Stomach (tissue), 19 donors: ENCODE data around the gene TMEM119. TPM values are rescaled to one million over a fixed set of nuclear protein-coding genes. Genes with fewer than 3 reads are reported as not detected.

Experiments used
- DNase-seq, 2 donors: peaks; one replicate each; pipeline versions ENCODE4 v3.0.0 to v3.0.0-alpha.2; 2013 to 2019
- H3K27ac ChIP-seq, 5 donors: fragments of 200-600 bp in 4 of 5; sonication (generic) in 4 of 5; one replicate each; pipeline ENCODE4 v1.5.1; 2013 to 2019; ENCODE audit warnings: mild to moderate bottlenecking in 1 of 5, moderate library complexity in 1 of 5
- H3K27me3 ChIP-seq, 3 donors: fragments of 200-600 bp; sonication (generic); one replicate each; pipeline ENCODE4 v1.5.1; 2017 to 2019; ENCODE audit warnings: mixed run types in 1 of 3
- H3K36me3 ChIP-seq, 4 donors: fragments of 200-600 bp; sonication (generic); 1 replicate in 3 of 4; 2 replicates in 1 of 4; pipeline ENCODE4 v1.5.1; 2016 to 2019
- H3K4me1 ChIP-seq, 4 donors: fragments of 200-600 bp; sonication (generic); one replicate each; pipeline ENCODE4 v1.5.1; 2016 to 2019
- H3K4me3 ChIP-seq, 4 donors: fragments of 200-600 bp; sonication (generic) in 3 of 4; one replicate each; pipeline ENCODE4 v1.5.1; 2016 to 2019; ENCODE audit warnings: mild to moderate bottlenecking in 1 of 4
- H3K9me3 ChIP-seq, 4 donors: fragments of 200-600 bp; sonication (generic); one replicate each; pipeline ENCODE4 v1.5.1; 2016 to 2019
- EP300 ChIP-seq: sonication (generic); formaldehyde crosslinking; IDR thresholded peaks from one replicate; pipeline ENCODE4 v1.6.1; 2017; ENCODE audit warnings: antibody characterized with exemption
- POLR2A ChIP-seq, 4 donors: fragments of 450-650 bp; IDR thresholded peaks; one replicate each; pipeline ENCODE4 v1.6.1; 2016; ENCODE audit warnings: antibody characterized with exemption in 4 of 4, control low read depth in 2 of 4, mild to moderate bottlenecking in 1 of 4, moderate library complexity in 1 of 4
- POLR2AphosphoS5 ChIP-seq, 3 donors: sonication (generic); formaldehyde crosslinking; IDR thresholded peaks; one replicate each; pipeline ENCODE4 v1.6.1; 2016; ENCODE audit warnings: antibody characterized with exemption in 3 of 3
- WGBS, 5 donors: extraction: QIAGEN DNeasy Blood & Tissue Kit in 3 of 5; methylation state at CpG; one replicate each; pipeline versions ENCODE4 v1.1.5 to v1.1.7; 2013 to 2018; 5-methylcytosine and 5-hydroxymethylcytosine counted together
- intact Hi-C: fragments of 100-400 bp; cut with DNase I; formaldehyde crosslinking; loops from one replicate; pipeline ENCODE4 v1.15.1; 2023; ENCODE audit warnings: low total_unique reads
- long read RNA-seq, 10 donors: transcript quantifications; one replicate each; lab custom pipeline, GENCODE V29; 2026
- polyA plus RNA-seq, 3 donors: library from polyadenylated mRNA; stranded (reverse); fragments of 200-250 nt; gene quantifications; one replicate each; pipeline ENCODE4 v1.2.3, GENCODE V29; 2013
- total RNA-seq, 5 donors: library from RNA; depleted of rRNA; stranded (reverse); fragments of >200 nt; gene quantifications; one replicate each; pipeline versions ENCODE4 v1.1.0 to v1.2.3, GENCODE V29; 2014 to 2016
- TF ChIP-seq, protein P1 (sequence below), 7 experiments: fragments of 450-650 bp in 4 of 7; fragments of 200-600 bp in 3 of 7; sonication (generic) in 3 of 7; IDR thresholded peaks; one replicate each; pipeline ENCODE4 v1.5.1; 2016 to 2019; ENCODE audit warnings: antibody characterized with exemption in 7 of 7, control low read depth in 2 of 7, mild to moderate bottlenecking in 1 of 7
- donor health status: healthy with polysubstance abuse.
- donor health status: Bipolar disorder and iron deficiency.
- donor health status: healthy.

Gene TMEM119, protein sequence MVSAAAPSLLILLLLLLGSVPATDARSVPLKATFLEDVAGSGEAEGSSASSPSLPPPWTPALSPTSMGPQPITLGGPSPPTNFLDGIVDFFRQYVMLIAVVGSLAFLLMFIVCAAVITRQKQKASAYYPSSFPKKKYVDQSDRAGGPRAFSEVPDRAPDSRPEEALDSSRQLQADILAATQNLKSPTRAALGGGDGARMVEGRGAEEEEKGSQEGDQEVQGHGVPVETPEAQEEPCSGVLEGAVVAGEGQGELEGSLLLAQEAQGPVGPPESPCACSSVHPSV
- total RNA-seq (10 to 100 TPM in 2 of 5 donors, under 1 TPM in 2, not detected in 1; 0.45 to 16.2 (median 6.0) TPM), polyA plus RNA-seq (10 to 100 TPM in 2 of 3 donors, 1 to 10 TPM in 1; 1.3 to 17.1 (median 14.8) TPM)
- long read RNA-seq, donor 1, transcript TMEM119-201 (2 exons, 2,707 nt), result major isoform, 5 of 6 reads
- long read RNA-seq, donor 1, partial matches to known transcripts, result 0 of 6 reads
- long read RNA-seq, donor 1, other reads (novel, unspliced or antisense), result 0 of 6 reads
- long read RNA-seq, donor 2, partial matches to known transcripts, result 0 of 5 reads
- long read RNA-seq, donor 2, other reads (novel, unspliced or antisense), result 0 of 5 reads
- long read RNA-seq, donor 3, partial matches to known transcripts, result 0 of 4 reads
- long read RNA-seq, donor 3, other reads (novel, unspliced or antisense), result 0 of 4 reads
- long read RNA-seq, donor 4, result 0 reads
- long read RNA-seq, donor 5, transcript TMEM119-201 (2 exons, 2,707 nt), result major isoform, 12 of 14 reads
- long read RNA-seq, donor 5, partial matches to known transcripts, result 0 of 14 reads
- long read RNA-seq, donor 5, other reads (novel, unspliced or antisense), result 0 of 14 reads
- long read RNA-seq, donor 6, transcript TMEM119-201 (2 exons, 2,707 nt), result major isoform, 8 of 22 reads
- long read RNA-seq, donor 6, partial matches to known transcripts, result 13 of 22 reads
- long read RNA-seq, donor 6, other reads (novel, unspliced or antisense), result 0 of 22 reads
- long read RNA-seq, donor 7, transcript TMEM119-201 (2 exons, 2,707 nt), result major isoform, 7 of 13 reads
- long read RNA-seq, donor 7, partial matches to known transcripts, result 6 of 13 reads
- long read RNA-seq, donor 7, other reads (novel, unspliced or antisense), result 0 of 13 reads
- long read RNA-seq, donor 8, partial matches to known transcripts, result 0 of 3 reads
- long read RNA-seq, donor 8, other reads (novel, unspliced or antisense), result 0 of 3 reads
- long read RNA-seq, donor 9, partial matches to known transcripts, result 0 of 4 reads
- long read RNA-seq, donor 9, other reads (novel, unspliced or antisense), result 0 of 4 reads
- long read RNA-seq, donor 10, partial matches to known transcripts, result 0 of 1 reads
- long read RNA-seq, donor 10, other reads (novel, unspliced or antisense), result 0 of 1 reads

- intact Hi-C loops, result no loop called here
- peak within 1 kb of the TSS; percentile 31 to 65 (median 53) for H3K27ac ChIP-seq
- no peaks in the 10 kb centered on the region for H3K9me3 ChIP-seq
- TF ChIP-seq POLR2A (IDR thresholded peaks at IDR 0.05) (no peak), POLR2AphosphoS5 (IDR thresholded peaks at IDR 0.05) (no peak), EP300 (no peak)
- TF ChIP-seq, protein P1, sequence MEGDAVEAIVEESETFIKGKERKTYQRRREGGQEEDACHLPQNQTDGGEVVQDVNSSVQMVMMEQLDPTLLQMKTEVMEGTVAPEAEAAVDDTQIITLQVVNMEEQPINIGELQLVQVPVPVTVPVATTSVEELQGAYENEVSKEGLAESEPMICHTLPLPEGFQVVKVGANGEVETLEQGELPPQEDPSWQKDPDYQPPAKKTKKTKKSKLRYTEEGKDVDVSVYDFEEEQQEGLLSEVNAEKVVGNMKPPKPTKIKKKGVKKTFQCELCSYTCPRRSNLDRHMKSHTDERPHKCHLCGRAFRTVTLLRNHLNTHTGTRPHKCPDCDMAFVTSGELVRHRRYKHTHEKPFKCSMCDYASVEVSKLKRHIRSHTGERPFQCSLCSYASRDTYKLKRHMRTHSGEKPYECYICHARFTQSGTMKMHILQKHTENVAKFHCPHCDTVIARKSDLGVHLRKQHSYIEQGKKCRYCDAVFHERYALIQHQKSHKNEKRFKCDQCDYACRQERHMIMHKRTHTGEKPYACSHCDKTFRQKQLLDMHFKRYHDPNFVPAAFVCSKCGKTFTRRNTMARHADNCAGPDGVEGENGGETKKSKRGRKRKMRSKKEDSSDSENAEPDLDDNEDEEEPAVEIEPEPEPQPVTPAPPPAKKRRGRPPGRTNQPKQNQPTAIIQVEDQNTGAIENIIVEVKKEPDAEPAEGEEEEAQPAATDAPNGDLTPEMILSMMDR (IDR thresholded peaks at IDR 0.05), result no peak
- peak within 1 kb of the TSS; percentile 28 to 36 (median 32) for H3K4me3 ChIP-seq
- peak in 1 of 2 donors; percentile 80 for DNase-seq
- no peaks in the 10 kb centered on the region for H3K36me3 ChIP-seq
- H3K27me3 ChIP-seq, result peaks cover 0 to 5% (median 0%) of the 10 kb centered on the region in 3 donors
- H3K4me1 ChIP-seq, result no peaks in the 10 kb centered on the region
- WGBS, 5 donors, result 37 to 47% (median 46%) methylated on average over 12 to 27 of the region's 27 CpGs
Observed at GRCh38 chr12:108597559-108598471, at the start of gene TMEM119. Gene TMEM119 (minus strand): TSS chr12:108598084. CDS start chr12:108592383, 5,701 bp downstream.

DNA sequence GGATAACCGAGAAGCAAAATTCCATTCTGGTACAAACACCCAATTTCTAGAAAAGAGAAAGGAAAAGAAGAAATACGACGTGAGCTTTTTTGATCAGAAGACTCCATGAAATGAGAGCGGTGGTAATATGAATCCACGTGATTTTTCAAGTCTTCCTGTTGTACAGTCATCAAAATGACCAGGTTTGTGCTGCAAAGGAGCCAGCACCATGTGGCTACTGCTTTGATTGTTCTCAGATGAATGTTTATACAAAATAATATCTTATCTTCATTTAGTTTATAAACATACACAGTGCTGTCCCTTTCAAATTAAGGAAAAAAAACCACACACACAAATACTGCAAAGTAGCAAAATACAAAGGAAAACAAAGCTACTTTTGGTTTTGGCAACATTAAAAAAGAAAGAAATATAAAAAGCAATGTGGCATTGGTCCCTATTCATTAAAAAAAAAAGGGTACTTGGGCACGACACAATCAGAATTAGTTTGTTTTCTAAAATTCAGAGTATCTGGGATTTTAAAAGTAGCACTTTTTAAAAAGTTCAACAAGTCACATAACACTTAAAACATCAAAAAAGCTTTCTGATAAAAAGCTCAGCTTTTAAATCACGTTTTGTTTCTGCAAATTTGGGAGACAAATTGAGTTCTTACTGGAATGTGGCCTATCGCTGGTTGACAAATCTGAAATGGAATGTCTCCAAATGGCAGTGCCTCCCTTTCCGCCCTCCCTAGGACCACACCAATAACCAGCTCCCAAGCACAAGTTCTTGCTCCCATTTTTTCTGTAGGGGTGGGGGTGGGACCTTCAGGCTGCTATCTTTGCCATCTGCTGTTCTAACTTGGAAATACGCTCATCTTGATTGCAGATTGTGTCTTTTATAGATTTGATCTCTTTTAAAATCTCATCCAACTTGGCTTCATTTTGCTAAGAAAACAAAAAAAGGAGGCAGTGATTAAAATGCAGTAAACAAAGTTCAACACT, 49.0 kb upstream of the TMEM119 start:
- H3K27ac ChIP-seq, result peak overlapping the region in 2 of 5 donors; percentile 9 to 18
- intact Hi-C loops, result no loop called here
- H3K27me3 ChIP-seq, result no peaks in the 10 kb centered on the region
- 69 to 84% (median 80%) methylated on average over 10 of the region's 10 CpGs for WGBS, 5 donors
- H3K4me1 ChIP-seq, result peaks cover 0 to 43% (median 23%) of the 10 kb centered on the region in 4 donors
- H3K4me3 ChIP-seq, result no peak overlapping the region
- H3K36me3 ChIP-seq, result peaks cover 22 to 72% (median 67%) of the 10 kb centered on the region in 4 donors
- DNase-seq, result no peak
- no peak for TF ChIP-seq POLR2AphosphoS5 (IDR thresholded peaks at IDR 0.05)
- TF ChIP-seq, protein P1 (IDR thresholded peaks at IDR 0.05), result no peak
- TF ChIP-seq EP300, result no peak
- TF ChIP-seq POLR2A (IDR thresholded peaks at IDR 0.05), result no peak
- no peaks in the 10 kb centered on the region for H3K9me3 ChIP-seq
